Astrocyte of the cerebellum (primary cell): ENCODE data around the gene VPS35.
A peak's percentile ranks its signal among the peaks of the same experiment; 100 is the strongest.

Source experiments
- DNase-seq: peaks from one replicate; pipeline ENCODE4 v3.0.0-alpha.2; 2011; ENCODE audit warnings: low read depth
- H3K4me3 ChIP-seq: 2 replicates; pipeline ENCODE4 v1.5.1; 2011; ENCODE audit warnings: mild to moderate bottlenecking, low read depth, low read length, moderate library complexity
- CTCF ChIP-seq: IDR thresholded peaks from 2 replicates; pipeline ENCODE4 v1.5.1; 2012; ENCODE audit warnings: low read length, low read depth, moderate library complexity, mild to moderate bottlenecking; ENCODE audit errors: missing control alignments
- in situ Hi-C: cut with HindIII; loops from 2 replicates; pipeline ENCODE4 v1.10.0; 2017; ENCODE audit warnings: low sequenced_read_pairs

VPS35 gene

GRCh38 chr16:46673320-46674013 lies 15.5 kb downstream of the VPS35 start:
- H3K4me3 ChIP-seq, result no peak overlapping the region
- peak; percentile 31 for DNase-seq
- in situ Hi-C loops, result no loop called here
- peak; percentile 97 for TF ChIP-seq CTCF

GRCh38 chr16:46662123-46662522 lies 26.9 kb downstream of the VPS35 start:
- no peak for DNase-seq
- in situ Hi-C loops, result no loop called here
- H3K4me3 ChIP-seq, result no peak overlapping the region
- no peak for TF ChIP-seq CTCF

GRCh38 chr16:46658925-46659324 lies 30.1 kb downstream of the VPS35 start:
- in situ Hi-C loops, result no loop called here
- no peak for TF ChIP-seq CTCF
- H3K4me3 ChIP-seq, result no peak overlapping the region
- DNase-seq, result no peak

GRCh38 chr16:46651305-46651704 lies 37.7 kb downstream of the VPS35 start:
- no peak for DNase-seq
- in situ Hi-C loops, result no loop called here
- no peak for TF ChIP-seq CTCF
- no peak overlapping the region for H3K4me3 ChIP-seq

GRCh38 chr16:46650254-46650623 lies 38.7 kb downstream of the VPS35 start:
- no peak for DNase-seq
- H3K4me3 ChIP-seq, result no peak overlapping the region
- no peak for TF ChIP-seq CTCF
- in situ Hi-C loops, result no loop called here

GRCh38 chr16:46649588-46650253 lies 39.3 kb downstream of the VPS35 start:
- in situ Hi-C loops, result no loop called here
- DNase-seq, result no peak
- no peak overlapping the region for H3K4me3 ChIP-seq
- no peak for TF ChIP-seq CTCF
